Lung (tissue), 12 donors: ENCODE results near the gene MIF. TPM values are rescaled to one million over a fixed set of nuclear protein-coding genes. Genes with fewer than 3 reads are reported as not detected.

Experiments used
- ATAC-seq: fragments of 200-7000 bp; cut with Tn5 transposase; one replicate; pipeline ENCODE4 v1.9.1; 2020; ENCODE audit warnings: moderate number of reproducible peaks; ENCODE audit not compliant: insufficient read depth, low FRiP score
- DNase-seq, 3 donors: peaks; one replicate each; pipeline ENCODE4 v3.0.0-alpha.2; 2013 to 2017
- H3K27ac ChIP-seq, 2 donors: one replicate each; pipeline ENCODE4 v1.5.1; 2013; ENCODE audit warnings: mild to moderate bottlenecking in 2 of 2, moderate library complexity in 2 of 2, control low read depth in 1 of 2, inconsistent platforms in 1 of 2, low read depth in 1 of 2, low read length in 1 of 2
- H3K27me3 ChIP-seq, 3 donors: one replicate each; pipeline ENCODE4 v1.5.1; 2013; ENCODE audit warnings: low read length in 2 of 3; ENCODE audit not compliant: control insufficient read depth in 3 of 3, insufficient read depth in 3 of 3
- H3K36me3 ChIP-seq, 4 donors: one replicate each; pipeline ENCODE4 v1.5.1; 2013; ENCODE audit warnings: low read length in 4 of 4, mild to moderate bottlenecking in 1 of 4, moderate library complexity in 1 of 4; ENCODE audit not compliant: control insufficient read depth in 4 of 4, insufficient read depth in 4 of 4
- H3K4me1 ChIP-seq, 5 donors: one replicate each; pipeline ENCODE4 v1.5.1; 2013; ENCODE audit warnings: low read length in 5 of 5, mild to moderate bottlenecking in 2 of 5, moderate library complexity in 1 of 5; ENCODE audit not compliant: control insufficient read depth in 5 of 5, insufficient read depth in 5 of 5
- H3K4me3 ChIP-seq: one replicate; pipeline ENCODE4 v1.5.1; 2013; ENCODE audit warnings: mild to moderate bottlenecking, control low read depth, moderate library complexity
- H3K9ac ChIP-seq, 2 donors: one replicate each; pipeline ENCODE4 v1.5.1; 2013; ENCODE audit warnings: low read length in 2 of 2, control low read depth in 1 of 2; ENCODE audit not compliant: insufficient read depth in 1 of 2
- H3K9me3 ChIP-seq, 4 donors: one replicate each; pipeline ENCODE4 v1.5.1; 2013; ENCODE audit warnings: low read length in 3 of 4, mild to moderate bottlenecking in 1 of 4, moderate library complexity in 1 of 4; ENCODE audit not compliant: control insufficient read depth in 4 of 4, insufficient read depth in 3 of 4
- CTCF ChIP-seq: IDR thresholded peaks from 2 replicates; pipeline ENCODE4 v1.5.1; 2012; ENCODE audit warnings: mild to moderate bottlenecking; ENCODE audit errors: control extremely low read depth, extremely low read depth
- WGBS, 2 donors: extraction: QIAGEN DNeasy Blood & Tissue Kit; methylation state at CpG; one replicate each; pipeline ENCODE4 v1.1.7; 2013; 5-methylcytosine and 5-hydroxymethylcytosine counted together
- polyA plus RNA-seq, 2 donors: library from polyadenylated mRNA; stranded (reverse); fragments of 200-250 nt; gene quantifications; one replicate each; pipeline ENCODE4 v1.2.1, GENCODE V29; 2013
- total RNA-seq, 2 donors: library from RNA; depleted of rRNA in 1 of 2; stranded (reverse); fragments of >200 nt in 1 of 2; gene quantifications; one replicate each; pipeline ENCODE4 v1.2.1, GENCODE V29; 2014 to 2021
- donor health status: control.
- donor health status: control.
- donor health status: Bipolar disorder and iron deficiency.
- donor health status: healthy.
- donor health status: DM: yes; HTN: yes; CAD: no.

Gene MIF
- total and polyA plus RNA-seq, 4 donors: 71.8 to 887 (median 801) TPM

- no peak overlapping the region for H3K4me3 ChIP-seq
- H3K27me3 ChIP-seq: no peaks in the 10 kb centered on the region
- no peak overlapping the region for H3K27ac ChIP-seq
- no peak overlapping the region for H3K9ac ChIP-seq
- no peaks in the 10 kb centered on the region for H3K9me3 ChIP-seq
- WGBS, 2 donors: 89 to 94% methylated on average over 12 of the region's 12 CpGs
- peaks cover 0 to 26% (median 4%) of the 10 kb centered on the region in 5 donors for H3K4me1 ChIP-seq
- no peak for TF ChIP-seq CTCF
- DNase-seq: no peak
- no peaks in the 10 kb centered on the region for H3K36me3 ChIP-seq
- no peak for ATAC-seq
Observed at GRCh38 chr22:23911318-23911980, 17.3 kb downstream of the MIF start.

GRCh38 chr22:23912293-23912903, 18.2 kb downstream of the MIF start:
- Histone ChIP-seq H3K27me3 (no peaks in the 10 kb centered on the region), H3K9me3 (no peaks in the 10 kb centered on the region), H3K9ac (peak overlapping the region in 1 of 2 donors; percentile 96), H3K4me1 (peaks cover 0 to 26% (median 4%) of the 10 kb centered on the region in 5 donors), H3K27ac (no peak overlapping the region), H3K36me3 (no peaks in the 10 kb centered on the region), H3K4me3 (no peak overlapping the region)
- no peak for TF ChIP-seq CTCF
- WGBS, 2 donors: 91 to 93% methylated on average over 9 of the region's 9 CpGs
- DNase-seq (no peak), ATAC-seq (no peak)

- Histone ChIP-seq H3K27ac (peak overlapping the region; percentile 35 to 85), H3K9me3 (no peaks in the 10 kb centered on the region), H3K9ac (peak overlapping the region; percentile 69 to 96), H3K36me3 (no peaks in the 10 kb centered on the region), H3K4me1 (peaks cover 0 to 26% (median 4%) of the 10 kb centered on the region in 5 donors), H3K4me3 (peak overlapping the region; percentile 50), H3K27me3 (no peaks in the 10 kb centered on the region)
- 0% methylated on average over 1 of the region's 1 CpG for WGBS, 2 donors
- DNase-seq (no peak), ATAC-seq (no peak)
- TF ChIP-seq CTCF: no peak
Observed at GRCh38 chr22:23913306-23913660, 19.1 kb downstream of the MIF start.
